GM23338 (cell line): ENCODE data around the gene P2RY8. TPM values are rescaled to one million over a fixed set of nuclear protein-coding genes. Genes with fewer than 3 reads are reported as not detected.

Experiments used
- ATAC-seq: fragments of 200-7000 bp; cut with Tn5 transposase; 3 replicates; pipeline ENCODE4 v1.9.1; 2020
- DNase-seq: peaks from one replicate; pipeline ENCODE4 v3.0.0-alpha.2; 2015; ENCODE audit warnings: low spot score
- H2AFZ ChIP-seq: fragments of 200-600 bp; sonication (generic); 2 replicates; pipeline ENCODE4 v1.8.0; 2016; ENCODE audit warnings: antibody characterized with exemption, mild to moderate bottlenecking, moderate library complexity
- H3F3A ChIP-seq: fragments of 200-600 bp; sonication (generic); replicated peaks from 2 replicates; pipeline ENCODE4 v1.8.0; 2017; ENCODE audit warnings: antibody characterized with exemption, mixed run types, low read depth
- H3K27ac ChIP-seq: fragments of 200-600 bp; sonication (generic); 2 replicates; pipeline ENCODE4 v1.6.1; 2016; ENCODE audit warnings: low read depth
- H3K27me3 ChIP-seq: fragments of 200-600 bp; sonication (generic); 2 replicates; pipeline ENCODE4 v1.8.0; 2016; ENCODE audit warnings: mild to moderate bottlenecking, mixed run types, moderate library complexity; ENCODE audit not compliant: insufficient read depth
- H3K36me3 ChIP-seq: fragments of 200-600 bp; sonication (generic); 2 replicates; pipeline ENCODE4 v1.8.0; 2016; ENCODE audit warnings: mild to moderate bottlenecking; ENCODE audit not compliant: insufficient read depth
- H3K4me1 ChIP-seq: fragments of 200-600 bp; sonication (generic); 2 replicates; pipeline ENCODE4 v1.8.0; 2016; ENCODE audit warnings: mild to moderate bottlenecking, moderate library complexity; ENCODE audit not compliant: insufficient read depth
- H3K4me2 ChIP-seq: fragments of 200-600 bp; sonication (generic); 2 replicates; pipeline ENCODE4 v1.7.1; 2017; ENCODE audit warnings: mixed run types
- H3K4me3 ChIP-seq: fragments of 200-600 bp; sonication (generic); 2 replicates; pipeline ENCODE4 v1.6.1; 2016; ENCODE audit warnings: mixed run types
- H3K79me2 ChIP-seq: fragments of 200-600 bp; sonication (generic); replicated peaks from 2 replicates; pipeline ENCODE4 v1.8.0; 2017; ENCODE audit warnings: mild to moderate bottlenecking; ENCODE audit not compliant: insufficient read depth
- H3K9me2 ChIP-seq: fragments of 200-600 bp; sonication (generic); 2 replicates; pipeline ENCODE4 v1.8.0; 2017; ENCODE audit not compliant: insufficient read depth
- H4K20me1 ChIP-seq: fragments of 200-600 bp; sonication (generic); replicated peaks from 2 replicates; pipeline ENCODE4 v1.8.0; 2017; ENCODE audit warnings: mild to moderate bottlenecking; ENCODE audit not compliant: insufficient read depth
- H3K27ac Mint-ChIP-seq: 2 replicates; pipeline ENCODE4 v1.8.0; 2020; ENCODE audit warnings: inconsistent platforms, mild to moderate bottlenecking, moderate library complexity, mixed read lengths
- H3K27me3 Mint-ChIP-seq: 3 replicates; pipeline ENCODE4 v1.8.0; 2022; ENCODE audit warnings: low read depth, mild to moderate bottlenecking, moderate library complexity, mixed read lengths, inconsistent platforms; ENCODE audit not compliant: insufficient read depth, poor library complexity
- H3K36me3 Mint-ChIP-seq: 3 replicates; pipeline ENCODE4 v1.8.0; 2021; ENCODE audit warnings: low read depth, mild to moderate bottlenecking, inconsistent platforms, moderate library complexity, mixed read lengths
- H3K4me1 Mint-ChIP-seq: 3 replicates; pipeline ENCODE4 v1.8.0; 2020; ENCODE audit warnings: mild to moderate bottlenecking, inconsistent platforms, mixed read lengths
- H3K4me3 Mint-ChIP-seq: 3 replicates; pipeline ENCODE4 v1.8.0; 2021; ENCODE audit warnings: moderate library complexity, mild to moderate bottlenecking, inconsistent platforms, mixed read lengths
- H3K9me3 Mint-ChIP-seq: 3 replicates; pipeline ENCODE4 v1.8.0; 2020; ENCODE audit warnings: moderate library complexity, mild to moderate bottlenecking, inconsistent platforms, mixed read lengths
- CREB1 ChIP-seq: fragments of 250-450 bp; sonication (Bioruptor Pico); IDR thresholded peaks from 2 replicates; pipeline ENCODE4 v1.5.0; 2020; ENCODE audit warnings: low read depth, mild to moderate bottlenecking, moderate library complexity
- CTCF ChIP-seq, 2 experiments: fragments of 200-600 bp in 1 of 2; sonication (generic) in 1 of 2; conservative IDR thresholded peaks; 2 replicates each; pipeline versions ENCODE4 v1.5.1 to v1.6.1; 2016 to 2017; ENCODE audit warnings: antibody characterized with exemption in 2 of 2, low read depth in 2 of 2, mild to moderate bottlenecking in 2 of 2, moderate library complexity in 1 of 2
- ETS1 ChIP-seq: IDR thresholded peaks from 2 replicates; pipeline ENCODE4 v1.6.1; 2016; ENCODE audit warnings: antibody characterized with exemption
- EZH2 ChIP-seq: fragments of 200-600 bp; sonication (generic); IDR thresholded peaks from one replicate; pipeline ENCODE4 v1.8.0; 2017; ENCODE audit warnings: antibody characterized with exemption, mild to moderate bottlenecking, low read depth; ENCODE audit not compliant: unreplicated experiment
- EZH2phosphoT487 ChIP-seq: fragments of 200-600 bp; sonication (generic); IDR thresholded peaks from one replicate; pipeline ENCODE4 v1.8.1; 2018; ENCODE audit warnings: antibody characterized with exemption; ENCODE audit not compliant: unreplicated experiment
- JUNB ChIP-seq: IDR thresholded peaks from one replicate; pipeline ENCODE4 v1.6.1; 2016; ENCODE audit warnings: antibody characterized with exemption; ENCODE audit not compliant: unreplicated experiment
- NANOG ChIP-seq: IDR thresholded peaks from 2 replicates; pipeline ENCODE4 v1.6.1; 2016; ENCODE audit warnings: antibody characterized with exemption, borderline replicate concordance
- POLR2AphosphoS5 ChIP-seq: IDR thresholded peaks from 2 replicates; pipeline ENCODE4 v1.6.1; 2016; ENCODE audit warnings: antibody characterized with exemption, low read depth
- REST ChIP-seq: IDR thresholded peaks from one replicate; pipeline ENCODE4 v1.6.1; 2018; ENCODE audit warnings: antibody characterized with exemption; ENCODE audit not compliant: unreplicated experiment
- STAT1 ChIP-seq: IDR thresholded peaks from one replicate; pipeline ENCODE4 v1.6.1; 2016; ENCODE audit warnings: antibody characterized with exemption; ENCODE audit not compliant: unreplicated experiment
- ZNF114 ChIP-seq: fragments of 250-450 bp; sonication (Bioruptor Pico); IDR thresholded peaks from 2 replicates; pipeline ENCODE4 v1.5.0; 2020; ENCODE audit warnings: mild to moderate bottlenecking, moderate library complexity
- ZNF331 ChIP-seq: fragments of 250-450 bp; sonication (Bioruptor Pico); IDR thresholded peaks from 2 replicates; pipeline ENCODE4 v1.5.0; 2020; ENCODE audit warnings: low read depth, mild to moderate bottlenecking, moderate library complexity
- ZNF462 ChIP-seq: fragments of 250-450 bp; sonication (Bioruptor Pico); IDR thresholded peaks from 2 replicates; pipeline ENCODE4 v1.5.0; 2020; ENCODE audit warnings: mild to moderate bottlenecking, moderate library complexity
- polyA plus RNA-seq: library from polyadenylated mRNA; unstranded; fragments of >200 nt; fragmentation: Nextera tagmentation; extraction: Ambion mirVana; gene quantifications from 2 replicates; pipeline ENCODE4 v1.2.1, GENCODE V29; 2016
- total RNA-seq: library from RNA; depleted of rRNA; stranded (reverse); fragments of >200 nt; shearing (Covaris generic); gene quantifications from 2 replicates; pipeline ENCODE4 v1.2.3, GENCODE V29; 2014

Gene P2RY8
- total and polyA plus RNA-seq, 2 experiments from 2014 or later: 0.24 TPM; not detected in 1

GRCh38 chrX:1493412-1493811 is 43.6 kb downstream of the P2RY8 start:
- Histone ChIP-seq H3K27me3 (no peaks in the 10 kb centered on the region), H3K9me2 (no peaks in the 10 kb centered on the region), H3K4me1 (peaks cover 8% of the 10 kb centered on the region; the same call in 1 of the 2 replicates), H3K4me3 (peak overlapping the region; percentile 35), H3K4me2 (peak overlapping the region; percentile 66), H3K27ac (no peak overlapping the region), H3K79me2 (no peaks in the 10 kb centered on the region), H2AFZ (peak overlapping the region; percentile 96), H4K20me1 (no peaks in the 10 kb centered on the region), H3K36me3 (no peaks in the 10 kb centered on the region), H3F3A (peaks cover 23% of the 10 kb centered on the region)
- peak; percentile 19 for ATAC-seq
- Mint-ChIP-seq H3K27me3 (peaks cover 23% of the 10 kb centered on the region), H3K27ac (no peak overlapping the region), H3K9me3 (peaks cover 63% of the 10 kb centered on the region), H3K4me1 (0 out of 3 replicates have a peak, but pooled peaks cover 3% of the 10 kb centered on the region), H3K4me3 (peak overlapping the region; percentile 38; the same call in 1 of the 3 replicates), H3K36me3 (peaks cover 25% of the 10 kb centered on the region)
- TF ChIP-seq ZNF114: no peak
- no peak for TF ChIP-seq ETS1
- TF ChIP-seq ZNF331 (CRISPR knock-in tag): no peak
- no peak for TF ChIP-seq CREB1 (CRISPR knock-in tag)
- TF ChIP-seq CTCF (conservative IDR thresholded peaks at IDR 0.05; ENCODE audit: low read depth in 2 of 2): no peak
- TF ChIP-seq STAT1: no peak
- TF ChIP-seq REST: no peak
- TF ChIP-seq POLR2AphosphoS5: no peak
- no peak for TF ChIP-seq ZNF462 (CRISPR knock-in tag)
- no peak for TF ChIP-seq EZH2phosphoT487
- no peak for TF ChIP-seq EZH2
- no peak for TF ChIP-seq JUNB
- TF ChIP-seq NANOG: no peak
- DNase-seq: no peak
